Sciatic nerve (tissue), 2 donors: ENCODE measurements around the gene CEP78. TPM values are rescaled to one million over a fixed set of nuclear protein-coding genes. Genes with fewer than 3 reads are reported as not detected.
A peak's percentile ranks its signal among the peaks of the same experiment; 100 is the strongest.
"Not testable (repeated sequence)": the region's sequence is repeated elsewhere in the genome, so short reads cannot be mapped to it uniquely, and the experiment has no call there.

Experiments
- ATAC-seq: fragments of 200-7000 bp; cut with Tn5 transposase; one replicate; pipeline ENCODE4 v1.9.1; 2020; ENCODE audit warnings: mild to moderate bottlenecking, moderate library complexity
- DNase-seq: peaks from one replicate; pipeline ENCODE4 v3.0.0-alpha.2; 2020; ENCODE audit warnings: low spot score
- intact Hi-C: fragments of 100-400 bp; cut with DNase I; formaldehyde crosslinking; loops from one replicate; pipeline ENCODE4 v1.14.2; 2022
- total RNA-seq: library from RNA; stranded (reverse); fragmentation: NEBNext Ultra II Directional; extraction: Animal tissue kit (Norgen Biotek cat#: 25700); gene quantifications from one replicate; pipeline ENCODE4 v1.2.1, GENCODE V29; 2021
- donor health status: DM: no; HTN: no; CAD: no.
- donor health status: DM: no; HTN: no; CAD: no.

The CEP78 gene, protein sequence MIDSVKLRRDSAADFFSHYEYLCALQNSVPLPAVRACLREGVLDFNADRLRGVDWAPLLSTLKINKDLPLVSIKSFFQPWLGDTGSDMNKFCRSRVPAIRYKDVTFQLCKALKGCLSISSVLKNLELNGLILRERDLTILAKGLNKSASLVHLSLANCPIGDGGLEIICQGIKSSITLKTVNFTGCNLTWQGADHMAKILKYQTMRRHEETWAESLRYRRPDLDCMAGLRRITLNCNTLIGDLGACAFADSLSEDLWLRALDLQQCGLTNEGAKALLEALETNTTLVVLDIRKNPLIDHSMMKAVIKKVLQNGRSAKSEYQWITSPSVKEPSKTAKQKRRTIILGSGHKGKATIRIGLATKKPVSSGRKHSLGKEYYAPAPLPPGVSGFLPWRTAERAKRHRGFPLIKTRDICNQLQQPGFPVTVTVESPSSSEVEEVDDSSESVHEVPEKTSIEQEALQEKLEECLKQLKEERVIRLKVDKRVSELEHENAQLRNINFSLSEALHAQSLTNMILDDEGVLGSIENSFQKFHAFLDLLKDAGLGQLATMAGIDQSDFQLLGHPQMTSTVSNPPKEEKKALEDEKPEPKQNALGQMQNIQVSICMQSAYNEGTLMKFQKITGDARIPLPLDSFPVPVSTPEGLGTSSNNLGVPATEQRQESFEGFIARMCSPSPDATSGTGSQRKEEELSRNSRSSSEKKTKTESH
- total RNA-seq = 19.8 TPM

DNA sequence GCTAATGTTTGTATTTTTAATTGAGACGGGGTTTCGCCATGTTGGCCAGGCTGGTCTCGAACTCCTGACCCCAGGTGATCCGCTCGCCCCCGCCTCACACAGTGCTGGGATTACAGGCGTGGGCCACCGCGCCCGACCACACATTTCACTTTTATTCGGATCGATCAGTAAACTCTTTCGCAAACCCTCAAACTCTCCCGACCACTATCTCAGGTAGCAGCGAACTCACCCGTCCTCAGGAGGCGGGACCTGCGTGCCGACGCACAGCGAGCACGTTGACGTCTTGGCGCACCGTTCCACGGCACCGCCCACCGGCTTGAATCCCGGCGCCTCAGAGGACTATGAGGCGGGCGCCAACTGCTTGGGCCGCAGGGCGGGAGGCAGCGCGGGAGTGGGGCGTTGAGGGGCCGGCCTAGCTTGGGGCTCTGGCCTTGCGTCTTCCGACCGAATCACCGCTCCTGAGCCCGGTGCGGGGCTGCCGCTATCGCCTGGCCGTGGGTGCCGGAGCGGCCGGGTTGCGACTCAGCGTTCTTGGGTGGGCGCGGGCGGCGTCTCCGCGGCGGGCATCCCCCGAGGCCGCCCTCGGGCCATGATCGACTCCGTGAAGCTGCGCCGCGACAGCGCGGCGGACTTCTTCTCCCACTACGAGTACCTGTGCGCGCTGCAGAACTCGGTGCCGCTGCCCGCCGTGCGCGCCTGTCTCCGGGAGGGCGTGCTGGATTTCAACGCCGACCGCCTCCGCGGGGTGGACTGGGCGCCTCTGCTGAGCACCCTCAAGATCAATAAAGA lies at the start of gene CEP78:
TSS of gene CEP78 (plus strand) at position 314 of the 789 bp plus-strand sequence. CDS start at position 590, 276 bp downstream.
- intact Hi-C loops = no loop called here
- ATAC-seq (peak; percentile 98), DNase-seq (peak; percentile 93)

DNA sequence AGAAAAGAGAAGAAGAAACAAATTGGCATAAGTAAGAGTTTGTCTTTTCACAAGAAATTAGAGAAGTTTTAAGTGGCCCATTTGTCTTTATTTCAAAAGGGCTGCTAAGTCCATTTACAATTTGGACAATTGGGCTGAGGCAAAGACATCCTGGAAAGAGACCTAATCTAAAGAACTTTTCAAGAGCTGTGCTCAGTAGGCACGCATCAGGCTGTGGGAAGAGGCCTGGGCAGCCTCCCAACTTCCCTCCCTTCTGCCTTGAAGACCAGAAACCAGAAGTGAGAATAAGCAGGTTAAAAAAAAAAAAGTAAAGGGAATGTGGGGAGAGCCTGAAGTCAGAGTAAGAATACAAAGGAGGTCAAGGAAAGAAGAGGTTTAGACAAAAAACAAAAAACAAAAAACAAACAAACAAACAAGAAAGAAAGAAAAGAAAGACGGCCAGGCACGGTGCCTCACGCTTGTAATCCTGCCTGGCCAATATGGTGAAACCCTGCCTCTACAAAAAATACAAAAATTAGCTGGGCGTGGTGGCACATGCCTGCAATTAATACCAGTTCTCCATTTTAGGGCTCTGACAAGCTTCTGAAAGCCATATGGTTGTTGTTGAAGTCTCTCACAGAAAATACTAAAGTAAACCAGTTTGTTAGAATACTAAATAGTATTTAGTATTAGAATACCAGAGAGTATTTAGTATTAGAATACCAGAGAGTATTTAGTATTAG lies 48.0 kb upstream of the CEP78 start:
- no peak for ATAC-seq
- intact Hi-C loops = no loop called here

DNA sequence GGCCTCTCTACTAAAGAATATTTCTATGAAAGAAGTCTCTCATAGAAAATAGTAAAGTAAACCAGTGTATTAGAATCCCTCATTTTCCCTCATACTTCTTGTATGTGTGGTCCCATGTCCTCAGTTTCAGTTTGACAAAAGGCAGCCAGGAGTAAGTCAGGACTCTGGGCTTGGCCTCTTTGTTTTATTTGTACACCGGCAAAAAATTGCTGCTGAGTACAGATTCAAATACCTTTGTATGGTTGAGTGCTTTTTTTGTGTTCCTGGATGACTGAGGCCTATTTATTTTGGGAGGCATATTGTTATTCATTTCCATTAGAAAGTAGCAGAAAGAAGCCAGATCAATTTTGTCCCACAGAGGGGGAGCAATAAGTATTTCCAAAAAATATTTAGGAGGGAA lies 47.3 kb upstream of the CEP78 start:
- intact Hi-C loops = no loop called here
- ATAC-seq (no peak), DNase-seq (no peak)

More for the DNA sequence above, 48.0 kb upstream of the CEP78 start:
- DNase-seq = peak; percentile 62

DNA sequence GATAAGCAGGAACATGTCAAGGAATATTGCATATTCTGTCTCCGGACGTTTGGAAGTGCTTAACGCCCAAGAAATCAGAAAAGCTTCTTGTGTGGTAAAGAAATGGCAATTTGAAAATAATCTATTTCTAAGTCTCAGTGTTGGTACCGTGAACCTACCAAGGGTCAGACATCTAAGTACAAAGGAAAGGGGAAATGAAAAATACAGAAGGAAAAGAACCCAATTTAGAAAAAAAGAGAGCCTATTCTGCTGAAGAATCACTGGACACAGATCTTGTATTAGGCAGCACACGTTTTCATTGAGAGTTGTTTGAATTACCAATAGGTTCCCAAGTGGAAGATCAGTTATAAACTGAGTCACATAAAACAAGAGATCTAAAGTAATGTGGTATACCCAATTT lies 46.9 kb upstream of the CEP78 start:
- intact Hi-C loops = no loop called here
- ATAC-seq = no peak
- DNase-seq = no peak

DNA sequence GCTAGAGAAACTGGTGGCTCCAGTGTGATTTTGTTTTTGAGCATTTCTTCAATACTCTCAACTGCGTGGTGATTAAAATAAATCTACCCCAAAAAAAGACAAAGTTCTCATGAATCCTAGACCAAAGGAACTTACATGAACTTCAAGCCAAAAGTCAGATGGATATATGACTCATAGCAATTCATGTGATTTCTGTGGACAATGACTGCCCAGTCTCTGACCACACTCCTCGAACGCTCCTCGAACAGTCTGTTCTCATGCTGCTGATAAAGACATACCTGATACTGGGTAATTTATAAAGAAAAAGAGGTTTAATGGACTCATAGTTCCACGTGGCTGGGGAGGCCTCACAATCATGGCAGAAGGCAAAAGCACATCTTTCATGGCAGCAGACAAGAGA lies 46.4 kb upstream of the CEP78 start:
- DNase-seq (no peak), ATAC-seq (no peak)
- intact Hi-C loops = no loop called here

DNA sequence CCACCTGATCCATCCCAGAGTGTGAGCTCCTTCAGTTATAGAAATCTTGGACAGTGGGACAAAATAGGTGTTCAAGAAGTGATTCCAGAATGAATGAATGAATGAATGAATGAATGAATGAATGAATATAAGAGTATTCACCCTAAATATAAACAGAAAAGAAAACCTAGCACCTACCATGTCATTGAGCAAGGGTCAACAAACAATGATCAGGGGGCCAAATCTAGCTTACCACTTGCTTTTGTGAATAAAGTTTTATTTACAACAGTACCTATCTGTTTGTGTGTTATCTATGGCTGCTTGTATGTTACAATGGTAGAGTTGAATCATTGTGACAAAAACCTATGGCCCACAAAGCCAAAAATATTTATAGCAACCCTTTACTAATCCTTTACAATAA lies 43.9 kb upstream of the CEP78 start:
- ATAC-seq = no peak
- intact Hi-C loops = no loop called here
- no peak for DNase-seq

DNA sequence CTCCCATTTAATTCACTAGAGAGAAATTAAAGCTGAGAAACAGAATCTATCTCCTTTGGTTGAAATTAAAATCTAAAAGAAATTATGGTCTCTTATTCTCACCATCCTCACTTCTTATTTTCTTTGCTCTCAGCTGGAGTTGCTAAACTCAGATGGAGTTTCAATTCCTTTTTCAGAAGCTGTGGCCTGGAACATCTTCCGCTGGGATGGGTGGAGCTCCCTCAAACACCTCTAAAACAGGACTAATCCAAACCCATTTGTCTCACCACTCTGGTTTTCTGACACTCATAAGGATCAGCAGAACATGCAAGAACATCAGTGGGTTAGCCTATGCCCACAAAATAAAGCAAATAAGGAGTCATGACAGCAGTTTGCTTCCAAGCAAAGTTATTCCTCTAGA lies 39.6 kb upstream of the CEP78 start:
- intact Hi-C loops = no loop called here
- DNase-seq (no peak), ATAC-seq (no peak)

DNA sequence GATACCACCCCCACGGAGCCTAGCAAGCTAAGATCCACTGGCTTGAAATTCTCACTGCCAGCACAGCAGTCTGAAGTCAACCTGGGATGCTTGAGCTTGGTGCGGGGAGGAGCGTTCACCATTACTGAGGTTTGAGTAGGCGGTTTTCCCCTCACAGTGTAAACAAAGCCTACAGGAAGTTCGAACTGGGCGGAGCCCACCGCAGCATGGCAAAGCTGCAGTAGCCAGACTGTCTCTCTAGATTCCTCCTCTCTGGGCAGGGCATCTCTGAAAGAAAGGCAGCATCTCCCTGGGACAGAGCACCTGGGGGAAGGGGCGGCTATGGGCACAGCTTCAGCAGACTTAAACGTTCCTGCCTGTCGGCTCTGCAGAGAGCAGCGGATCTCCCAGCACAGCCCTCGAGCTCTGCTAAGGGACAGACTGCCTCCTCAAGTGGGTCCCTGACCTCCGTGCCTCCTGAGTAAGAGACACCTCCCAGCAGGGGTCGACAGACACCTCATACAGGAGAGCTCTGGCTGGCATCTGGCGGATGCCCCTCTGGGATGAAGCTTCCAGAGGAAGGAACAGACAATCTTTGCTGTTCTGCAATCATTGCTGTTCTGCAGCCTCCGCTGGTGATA lies 34.6 kb upstream of the CEP78 start:
- intact Hi-C loops, ATAC-seq, DNase-seq: not testable (repeated sequence)

DNA sequence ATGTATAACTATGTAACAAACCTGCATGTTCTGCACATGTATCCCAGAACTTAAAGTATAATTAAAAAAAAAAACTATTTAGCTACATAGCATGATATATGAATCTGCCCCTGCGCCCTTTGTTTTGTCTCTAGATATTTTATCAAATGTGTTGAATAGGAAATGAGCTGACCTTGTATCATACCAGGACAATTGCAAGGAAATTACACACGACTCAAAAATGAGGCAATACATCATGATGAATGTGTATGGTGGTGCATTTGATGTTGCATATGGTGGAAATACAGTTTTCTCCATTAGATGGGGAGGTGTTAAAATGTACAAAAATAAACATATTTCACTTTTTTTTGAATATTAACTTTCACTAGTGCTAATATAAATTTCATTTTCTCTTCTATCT lies 28.6 kb upstream of the CEP78 start:
- intact Hi-C loops = no loop called here
- DNase-seq = no peak
- ATAC-seq = no peak

DNA sequence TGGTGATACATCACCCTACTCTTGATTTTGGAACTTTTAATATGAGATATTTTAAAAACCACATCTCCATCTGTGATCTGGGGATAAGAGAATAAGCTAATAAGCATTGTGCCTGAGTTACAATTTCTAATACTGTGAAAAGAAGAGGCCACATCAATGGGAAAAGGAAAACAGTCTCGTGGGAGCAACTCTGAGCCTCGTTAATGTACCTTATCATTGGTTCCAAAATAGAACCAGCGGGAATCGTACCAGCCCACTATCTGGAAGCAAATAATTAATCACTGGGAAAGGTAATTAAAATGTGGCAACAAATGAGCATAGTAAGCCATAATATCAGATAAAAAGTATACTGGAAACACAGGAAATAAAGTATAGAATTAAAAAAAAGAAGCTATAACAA lies 28.0 kb upstream of the CEP78 start:
- intact Hi-C loops = no loop called here
- ATAC-seq = no peak
- no peak for DNase-seq

DNA sequence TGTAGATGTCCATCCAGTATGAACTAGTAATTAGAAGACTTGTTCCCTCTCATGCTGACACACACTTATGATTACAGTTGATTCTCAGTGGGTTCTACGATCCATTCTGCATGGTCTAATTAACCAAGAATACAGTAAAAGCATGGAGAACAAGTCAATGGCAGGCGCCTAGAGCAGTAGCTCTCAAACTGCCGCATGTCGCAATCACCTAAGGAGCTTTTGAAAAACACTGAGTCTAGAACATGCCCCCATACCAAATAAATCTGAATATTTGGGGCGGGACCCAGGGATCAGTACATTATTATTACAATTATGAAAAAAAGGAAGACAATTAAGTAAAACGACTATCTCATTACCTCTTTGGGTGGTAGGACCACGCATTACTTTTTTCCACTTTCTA lies 26.7 kb upstream of the CEP78 start:
- ATAC-seq = no peak
- DNase-seq = no peak
- intact Hi-C loops = no loop called here

DNA sequence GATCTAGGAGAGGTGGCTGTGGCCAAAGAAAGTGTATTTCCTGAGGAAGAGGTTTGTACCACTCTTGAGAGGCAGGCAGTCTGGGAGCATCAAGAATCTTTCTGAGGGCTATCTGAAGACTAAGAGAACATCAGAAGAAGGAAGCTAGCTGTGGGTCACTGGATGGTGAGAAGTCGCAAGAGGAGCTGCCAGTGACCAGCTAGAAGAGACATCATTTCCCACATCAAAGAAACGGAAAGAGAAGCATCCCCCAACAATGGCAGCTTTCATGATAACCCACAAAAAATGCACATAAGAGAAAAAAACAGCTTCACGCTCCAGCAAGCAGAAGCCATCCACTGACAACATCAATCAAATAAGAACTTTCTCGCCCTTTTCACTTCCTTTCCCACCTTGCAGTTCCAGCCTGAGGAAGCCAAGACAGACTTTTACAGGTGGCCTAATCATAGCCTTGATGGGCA lies 25.0 kb upstream of the CEP78 start:
- DNase-seq = no peak

DNA sequence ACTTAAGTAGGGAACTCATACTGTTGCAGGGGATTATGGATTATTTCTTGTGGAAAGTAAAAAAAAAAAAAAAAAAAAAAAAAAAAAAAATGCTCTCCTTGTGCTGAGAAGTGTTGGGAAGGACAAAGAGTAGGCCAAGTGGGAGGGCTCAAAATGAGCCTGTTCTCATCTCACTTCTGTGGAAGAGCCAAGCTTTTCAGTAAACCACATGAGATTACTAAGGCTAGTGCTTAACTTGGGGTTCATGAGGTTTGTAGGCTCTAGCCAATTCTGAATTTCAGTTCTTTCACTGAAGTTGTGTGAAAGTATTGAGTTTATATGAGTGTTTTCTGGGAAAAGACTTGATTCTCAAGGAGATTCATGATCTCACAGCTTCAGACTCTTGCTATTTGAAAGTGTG lies 23.0 kb upstream of the CEP78 start:
- DNase-seq (no peak), ATAC-seq (peak; percentile 38)
- intact Hi-C loops = no loop called here

More for the DNA sequence above, 25.0 kb upstream of the CEP78 start:
- no peak for ATAC-seq
- intact Hi-C loops = no loop called here

DNA sequence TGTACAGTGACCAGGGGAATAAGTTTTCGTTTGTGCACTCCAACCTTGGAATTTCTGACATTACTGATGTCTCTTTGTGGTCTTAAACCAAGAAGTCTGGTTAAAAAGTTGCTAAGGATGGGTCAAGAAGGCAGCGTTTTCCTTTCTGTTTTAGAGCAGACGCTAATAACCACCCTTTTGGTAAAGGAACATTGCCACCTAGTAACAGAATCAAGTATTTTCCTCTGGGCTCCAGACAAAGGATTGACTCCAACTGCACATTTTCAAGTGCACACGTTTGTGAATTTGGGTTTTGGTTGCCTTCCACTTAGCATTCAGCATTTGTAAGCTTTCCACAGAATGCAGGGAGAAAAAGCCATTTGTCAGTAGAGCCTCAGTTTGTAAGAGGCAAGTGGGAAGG lies 22.2 kb upstream of the CEP78 start:
- DNase-seq (no peak), ATAC-seq (peak; percentile 85)
- intact Hi-C loops = no loop called here

DNA sequence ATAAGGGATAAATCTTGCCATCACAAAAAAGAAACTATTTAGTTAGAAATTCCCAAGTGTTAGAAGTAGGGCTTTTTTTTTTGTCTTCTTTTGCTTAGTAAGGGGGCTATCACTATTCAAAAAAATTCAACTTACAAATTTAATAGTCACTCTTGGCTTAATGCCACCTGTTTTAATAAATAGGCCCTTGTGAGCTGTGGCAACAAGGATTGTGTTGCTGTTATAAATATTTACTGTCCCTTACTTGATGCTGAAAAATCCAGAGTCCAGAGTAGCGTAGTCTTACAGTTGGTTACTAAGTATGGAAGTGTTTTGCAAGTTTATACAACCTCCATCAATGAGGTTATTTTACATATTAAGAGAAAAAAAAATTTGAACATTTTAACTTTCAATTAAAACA lies 21.4 kb upstream of the CEP78 start:
- ATAC-seq = peak; percentile 57
- intact Hi-C loops = no loop called here
- no peak for DNase-seq

DNA sequence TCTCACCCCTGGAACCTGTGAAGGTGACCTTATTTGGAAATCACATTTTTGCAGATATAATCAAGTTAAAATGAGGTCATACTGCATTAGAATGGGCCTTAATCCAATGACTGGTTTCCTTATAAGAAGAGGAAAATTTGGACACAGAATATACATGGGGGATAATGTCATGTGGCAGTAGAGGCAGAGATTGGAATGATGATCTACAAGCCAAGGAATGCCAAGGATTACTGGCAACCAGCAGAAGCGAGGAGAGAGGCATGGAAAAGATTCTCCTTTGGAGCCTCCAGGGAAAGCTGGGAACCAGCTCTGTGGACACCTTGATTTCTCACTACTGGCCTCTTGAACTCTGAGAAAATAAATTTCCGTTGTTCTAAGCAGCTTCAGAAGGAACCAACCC lies 20.2 kb upstream of the CEP78 start:
- intact Hi-C loops = no loop called here
- DNase-seq (no peak), ATAC-seq (no peak)

DNA sequence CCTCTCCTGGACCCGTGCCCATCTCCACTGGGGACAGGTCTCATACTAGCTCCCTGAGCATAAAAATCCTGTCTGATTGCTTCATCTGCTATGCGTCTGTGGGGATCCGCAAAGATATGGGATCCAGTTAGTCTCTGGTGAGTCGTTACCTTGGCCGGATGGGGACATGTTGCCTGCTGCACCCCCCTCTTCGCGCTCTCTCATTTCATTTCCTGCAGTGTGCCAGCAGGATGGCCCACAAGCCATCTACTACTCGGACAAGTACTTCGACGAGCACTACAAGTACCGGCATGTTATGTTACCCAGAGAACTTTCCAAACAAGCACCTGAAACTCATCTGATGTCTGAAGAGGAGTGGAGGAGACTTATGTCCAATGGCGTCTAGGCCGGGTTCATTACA lies 17.0 kb upstream of the CEP78 start:
- ATAC-seq (no peak), DNase-seq (no peak)
- intact Hi-C loops = no loop called here

DNA sequence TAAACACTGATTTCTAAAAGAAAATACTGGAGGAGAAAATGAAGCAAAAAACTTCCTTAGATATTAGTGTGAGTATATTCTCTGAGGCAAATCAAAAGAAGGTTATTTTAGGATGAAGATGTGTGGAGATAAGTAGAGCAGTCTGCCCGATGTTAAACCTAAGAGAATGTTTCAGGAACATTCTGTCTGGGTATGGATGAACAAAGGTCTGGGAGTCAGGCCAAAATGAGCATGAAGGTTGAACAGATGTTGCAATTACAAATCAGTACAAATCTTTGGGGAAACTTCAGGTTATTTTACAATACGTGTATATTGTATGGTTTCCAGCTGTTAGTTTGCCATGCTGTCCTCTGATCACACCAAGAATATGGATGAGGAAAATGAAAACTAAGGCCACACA lies 14.4 kb upstream of the CEP78 start:
- no peak for ATAC-seq
- intact Hi-C loops = no loop called here
- DNase-seq = no peak

DNA sequence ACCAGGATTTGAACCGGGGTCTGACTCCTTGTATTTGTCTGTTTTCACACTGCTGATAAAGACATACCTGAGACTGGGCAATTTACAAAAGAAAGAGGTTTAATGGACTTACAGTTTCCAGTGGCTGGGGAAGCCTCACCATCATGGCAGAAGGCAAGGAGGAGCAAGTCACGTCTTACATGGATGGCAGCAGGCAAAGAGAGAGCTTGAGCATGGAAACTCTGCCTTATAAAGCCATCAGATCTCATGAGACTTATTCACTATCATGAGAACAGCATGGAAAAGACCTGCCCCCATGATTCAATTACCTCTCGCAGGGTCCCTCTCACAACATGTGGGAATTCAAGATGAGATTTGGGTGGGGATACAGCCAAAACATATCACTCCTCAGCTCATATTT lies 14.0 kb upstream of the CEP78 start:
- ATAC-seq, DNase-seq, intact Hi-C loops: not testable (repeated sequence)
